PC-3 (cell line): ENCODE measurements around the gene TSPAN9.

Source experiments
- CTCF ChIP-seq: fragments of 300-600 bp; sonication (generic); conservative IDR thresholded peaks from 2 replicates; pipeline ENCODE4 v1.5.1; 2017; ENCODE audit warnings: antibody characterized with exemption, low read depth, mild to moderate bottlenecking, low read length
- EZH2 ChIP-seq: fragments of 300-600 bp; sonication (generic); IDR thresholded peaks from one replicate; pipeline ENCODE4 v1.6.1; 2017; ENCODE audit warnings: antibody characterized with exemption, mild to moderate bottlenecking, low read length; ENCODE audit not compliant: unreplicated experiment
- EZH2phosphoT487 ChIP-seq: fragments of 300-600 bp; sonication (generic); IDR thresholded peaks from 2 replicates; pipeline ENCODE4 v1.6.1; 2018; ENCODE audit warnings: mild to moderate bottlenecking, antibody characterized with exemption, low read length, borderline replicate concordance

- TF ChIP-seq CTCF (no peak), EZH2phosphoT487 (no peak), EZH2 (no peak)
Observed at GRCh38 chr12:3222979-3223378, 145.8 kb downstream of the TSPAN9 start.
